ENCODE measurements around the gene TIMP4. TPM values are rescaled to one million over a fixed set of nuclear protein-coding genes. Genes with fewer than 3 reads are reported as not detected.

Gene TIMP4
- total RNA-seq, 1 donor from 2014 or later = 35.1 TPM

- no peaks in the 10 kb centered on the region for H3K4me1 ChIP-seq
- intact Hi-C loops (cut with DNase I) = no loop called here
- no peak for DNase-seq (ENCODE audit: extremely low spot score in 2 of 2)
- no peak overlapping the region for H3K27ac ChIP-seq
- no peaks in the 10 kb centered on the region for H3K36me3 ChIP-seq
- TF ChIP-seq POLR2AphosphoS5 (IDR thresholded peaks at IDR 0.05; ENCODE audit: insufficient read depth in 1 of 2, low read depth in 1 of 2) = no peak
- no peak for TF ChIP-seq POLR2A (IDR thresholded peaks at IDR 0.05)
- TF ChIP-seq CTCF (IDR thresholded peaks at IDR 0.05) = no peak
- H3K27me3 ChIP-seq = no peaks in the 10 kb centered on the region
- no peaks in the 10 kb centered on the region for H3K9me3 ChIP-seq
- no peak overlapping the region for H3K4me3 ChIP-seq
These were observed 11.5 kb upstream of the TIMP4 start for GRCh38 chr3:12170207-12170606.

- no peak overlapping the region for H3K4me3 ChIP-seq
These were observed 7.2 kb upstream of the TIMP4 start for GRCh38 chr3:12165909-12166308.

GRCh38 chr3:12159227-12159601, 502 bp upstream of the TIMP4 start:
- Histone ChIP-seq H3K27ac (peak overlapping the region; percentile 60), H3K27me3 (no peaks in the 10 kb centered on the region), H3K9me3 (no peaks in the 10 kb centered on the region), H3K36me3 (no peaks in the 10 kb centered on the region), H3K4me3 (peak overlapping the region; percentile 45 to 65), H3K4me1 (peaks cover 9% of the 10 kb centered on the region)
- DNase-seq (ENCODE audit: extremely low spot score in 2 of 2) = no peak
- intact Hi-C loops (cut with DNase I) = no loop called here
- no peak for TF ChIP-seq CTCF (IDR thresholded peaks at IDR 0.05)
- no peak for TF ChIP-seq POLR2AphosphoS5 (IDR thresholded peaks at IDR 0.05; ENCODE audit: insufficient read depth in 1 of 2, low read depth in 1 of 2)
- no peak for TF ChIP-seq POLR2A (IDR thresholded peaks at IDR 0.05)

More at GRCh38 chr3:12165909-12166308, 7.2 kb upstream of the TIMP4 start:
- no peak for TF ChIP-seq POLR2AphosphoS5 (IDR thresholded peaks at IDR 0.05; ENCODE audit: insufficient read depth in 1 of 2, low read depth in 1 of 2)
- TF ChIP-seq POLR2A (IDR thresholded peaks at IDR 0.05) = no peak
- TF ChIP-seq CTCF (IDR thresholded peaks at IDR 0.05) = no peak
- intact Hi-C loops (cut with DNase I) = no loop called here
- H3K9me3 ChIP-seq = no peaks in the 10 kb centered on the region
- H3K27ac ChIP-seq = no peak overlapping the region
- H3K4me1 ChIP-seq = no peaks in the 10 kb centered on the region
- no peaks in the 10 kb centered on the region for H3K27me3 ChIP-seq
- no peaks in the 10 kb centered on the region for H3K36me3 ChIP-seq
- DNase-seq (ENCODE audit: extremely low spot score in 2 of 2) = no peak

GRCh38 chr3:12157026-12157425, 1.7 kb downstream of the TIMP4 start:
- Histone ChIP-seq H3K4me3 (no peak overlapping the region), H3K27me3 (no peaks in the 10 kb centered on the region), H3K4me1 (peaks cover 9% of the 10 kb centered on the region), H3K27ac (no peak overlapping the region), H3K36me3 (no peaks in the 10 kb centered on the region), H3K9me3 (no peaks in the 10 kb centered on the region)
- TF ChIP-seq POLR2A (IDR thresholded peaks at IDR 0.05) (no peak), POLR2AphosphoS5 (IDR thresholded peaks at IDR 0.05; ENCODE audit: insufficient read depth in 1 of 2, low read depth in 1 of 2) (no peak), CTCF (IDR thresholded peaks at IDR 0.05) (no peak)
- DNase-seq (ENCODE audit: extremely low spot score in 2 of 2) = no peak
- intact Hi-C loops (cut with DNase I) = no loop called here

- intact Hi-C loops (cut with DNase I) = no loop called here
- Histone ChIP-seq H3K4me3 (no peak overlapping the region), H3K27me3 (no peaks in the 10 kb centered on the region), H3K36me3 (no peaks in the 10 kb centered on the region), H3K9me3 (no peaks in the 10 kb centered on the region), H3K4me1 (peaks cover 9% of the 10 kb centered on the region), H3K27ac (no peak overlapping the region)
- DNase-seq (ENCODE audit: extremely low spot score in 2 of 2) = no peak
- TF ChIP-seq POLR2A (IDR thresholded peaks at IDR 0.05) (no peak), POLR2AphosphoS5 (IDR thresholded peaks at IDR 0.05; ENCODE audit: insufficient read depth in 1 of 2, low read depth in 1 of 2) (no peak), CTCF (IDR thresholded peaks at IDR 0.05) (no peak)
These were observed 2.9 kb downstream of the TIMP4 start for GRCh38 chr3:12155828-12156227.

All from vagina (tissue), 2 donors.